GM12801 (cell line): Measurements from ENCODE around the gene WIZ.

Experiments
- TF ChIP-seq, protein P1 (sequence below): IDR thresholded peaks from one replicate; pipeline ENCODE4 v1.5.1; 2011; ENCODE audit warnings: control low read depth; ENCODE audit not compliant: insufficient read length; ENCODE audit errors: extremely low read depth

The WIZ gene

DNA sequence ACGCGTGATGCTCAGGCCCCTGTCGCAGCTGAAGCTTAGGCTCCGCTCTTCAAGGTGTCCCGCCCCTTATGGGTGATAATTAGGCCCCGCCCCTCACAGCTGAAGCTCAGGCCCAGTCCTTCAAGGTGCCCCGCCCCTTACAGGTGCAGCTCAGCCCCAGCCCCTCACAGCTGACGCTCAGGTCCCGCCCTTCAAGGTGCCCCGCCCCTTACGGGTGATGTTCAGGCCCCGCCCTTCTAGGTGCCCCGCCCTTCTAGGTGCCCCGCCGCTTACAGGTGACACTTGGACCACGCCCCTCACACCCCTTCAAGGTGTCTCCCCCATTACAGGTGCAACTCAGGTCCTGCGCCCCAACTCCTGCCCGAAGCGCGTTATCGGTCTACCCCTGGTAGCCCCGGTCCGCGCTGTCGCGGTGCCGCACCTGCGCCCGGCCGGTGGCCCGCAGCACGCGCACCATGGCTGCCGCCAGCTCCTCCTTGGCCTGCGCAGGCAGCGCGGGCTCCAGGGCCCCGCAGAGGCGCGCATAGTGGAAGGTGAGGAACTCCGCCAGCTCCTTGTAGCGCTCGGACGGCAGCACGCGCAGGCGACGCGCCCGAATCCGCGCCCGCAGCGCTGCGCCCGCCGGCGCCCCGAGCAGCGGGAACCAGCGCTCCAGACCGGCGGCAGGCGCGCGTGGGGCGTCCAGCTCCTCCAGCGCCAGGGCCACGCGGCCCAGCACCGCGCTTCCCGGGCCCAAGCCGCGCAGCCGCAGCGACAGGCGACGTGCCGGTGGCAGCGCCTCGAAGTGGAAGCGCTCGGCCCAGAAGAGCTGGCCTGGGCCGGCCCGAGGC lies 7.3 kb upstream of the WIZ start:
- TF ChIP-seq, protein P1, sequence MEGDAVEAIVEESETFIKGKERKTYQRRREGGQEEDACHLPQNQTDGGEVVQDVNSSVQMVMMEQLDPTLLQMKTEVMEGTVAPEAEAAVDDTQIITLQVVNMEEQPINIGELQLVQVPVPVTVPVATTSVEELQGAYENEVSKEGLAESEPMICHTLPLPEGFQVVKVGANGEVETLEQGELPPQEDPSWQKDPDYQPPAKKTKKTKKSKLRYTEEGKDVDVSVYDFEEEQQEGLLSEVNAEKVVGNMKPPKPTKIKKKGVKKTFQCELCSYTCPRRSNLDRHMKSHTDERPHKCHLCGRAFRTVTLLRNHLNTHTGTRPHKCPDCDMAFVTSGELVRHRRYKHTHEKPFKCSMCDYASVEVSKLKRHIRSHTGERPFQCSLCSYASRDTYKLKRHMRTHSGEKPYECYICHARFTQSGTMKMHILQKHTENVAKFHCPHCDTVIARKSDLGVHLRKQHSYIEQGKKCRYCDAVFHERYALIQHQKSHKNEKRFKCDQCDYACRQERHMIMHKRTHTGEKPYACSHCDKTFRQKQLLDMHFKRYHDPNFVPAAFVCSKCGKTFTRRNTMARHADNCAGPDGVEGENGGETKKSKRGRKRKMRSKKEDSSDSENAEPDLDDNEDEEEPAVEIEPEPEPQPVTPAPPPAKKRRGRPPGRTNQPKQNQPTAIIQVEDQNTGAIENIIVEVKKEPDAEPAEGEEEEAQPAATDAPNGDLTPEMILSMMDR = no peak

DNA sequence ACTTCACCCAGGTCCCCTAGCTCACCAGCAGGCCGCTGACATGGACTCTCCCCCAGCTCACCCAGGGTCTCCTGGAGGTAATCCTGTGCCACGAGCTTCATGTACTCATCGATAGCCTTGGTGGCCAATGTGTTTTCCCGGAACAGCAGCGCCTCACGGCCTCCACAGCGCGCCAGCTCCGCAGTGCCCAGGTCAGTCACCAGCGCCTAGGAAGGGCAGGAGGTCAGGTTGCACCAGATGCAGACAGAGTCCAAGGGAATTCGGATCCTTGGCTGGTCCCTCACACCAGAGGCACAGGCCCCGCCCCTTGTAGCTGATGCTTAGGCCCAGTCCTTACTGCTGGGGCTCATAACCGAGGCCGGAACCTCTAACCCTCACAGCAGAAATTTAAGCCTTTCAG lies 6.7 kb upstream of the WIZ start:
- TF ChIP-seq, protein P1 = no peak

DNA sequence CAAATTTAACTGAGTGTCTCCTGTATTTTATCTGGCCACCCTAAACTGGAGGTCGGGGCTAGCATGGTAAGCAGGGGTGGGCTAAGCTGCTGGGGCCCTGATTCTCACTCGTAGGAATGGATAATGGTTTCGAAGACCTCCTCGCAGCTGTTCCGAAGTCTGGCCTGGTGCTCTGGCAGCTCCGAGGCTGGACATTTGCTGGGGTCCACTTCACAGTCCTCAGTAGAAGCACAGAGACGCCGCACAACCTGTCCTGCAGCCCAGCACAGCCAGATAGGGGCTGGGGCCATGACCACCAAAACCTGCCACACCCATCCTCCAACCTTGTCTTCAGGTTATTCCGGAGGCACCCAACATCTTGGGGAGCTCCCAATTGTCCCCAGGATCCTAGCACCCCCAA lies 6.2 kb upstream of the WIZ start:
- TF ChIP-seq, protein P1 = no peak

DNA sequence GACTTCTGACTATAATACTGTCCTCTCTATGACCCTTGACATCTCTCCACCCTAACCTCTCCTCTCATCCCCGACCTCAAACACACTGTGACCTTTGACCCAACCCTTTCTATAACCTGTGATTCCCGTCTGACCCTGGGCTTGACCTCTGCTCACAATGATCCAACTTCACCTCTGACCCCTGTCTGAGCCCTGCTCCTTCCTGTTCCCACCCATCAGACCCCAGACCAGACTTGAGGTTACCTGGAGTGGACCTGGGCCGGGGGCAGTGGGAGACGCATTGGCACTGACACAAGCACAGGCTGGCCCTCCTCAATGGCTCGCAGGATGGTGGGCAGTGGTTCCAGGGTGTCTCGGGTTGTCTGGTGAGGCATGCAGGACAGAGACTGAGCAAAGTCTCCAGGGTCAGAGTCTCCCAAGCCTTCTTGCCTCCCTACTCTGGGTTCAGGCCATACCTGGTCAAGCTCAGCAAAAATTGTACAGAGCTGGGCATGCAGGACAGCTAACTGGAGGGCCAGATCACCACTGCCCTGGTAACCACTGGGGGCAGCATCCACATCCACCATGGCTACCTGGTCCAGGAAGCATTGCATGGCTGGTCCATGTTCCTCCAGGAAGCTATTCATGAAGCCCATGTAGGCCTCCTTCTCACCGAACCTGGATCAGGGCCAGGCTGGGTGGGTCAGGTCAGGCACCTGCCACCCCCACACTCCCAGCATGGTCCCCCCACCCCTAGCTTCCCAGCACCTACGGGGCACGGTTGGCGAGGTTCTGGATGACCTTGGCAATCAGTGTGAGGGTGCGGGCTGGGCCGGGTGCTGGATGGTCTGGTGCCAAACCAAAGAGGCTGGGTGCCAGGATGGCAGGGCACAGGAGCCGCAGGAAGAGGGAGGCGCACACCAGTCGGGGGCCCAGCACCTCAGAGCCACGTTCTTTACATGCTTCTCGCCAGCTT lies 4.4 kb upstream of the WIZ start:
- TF ChIP-seq, protein P1 = no peak

DNA sequence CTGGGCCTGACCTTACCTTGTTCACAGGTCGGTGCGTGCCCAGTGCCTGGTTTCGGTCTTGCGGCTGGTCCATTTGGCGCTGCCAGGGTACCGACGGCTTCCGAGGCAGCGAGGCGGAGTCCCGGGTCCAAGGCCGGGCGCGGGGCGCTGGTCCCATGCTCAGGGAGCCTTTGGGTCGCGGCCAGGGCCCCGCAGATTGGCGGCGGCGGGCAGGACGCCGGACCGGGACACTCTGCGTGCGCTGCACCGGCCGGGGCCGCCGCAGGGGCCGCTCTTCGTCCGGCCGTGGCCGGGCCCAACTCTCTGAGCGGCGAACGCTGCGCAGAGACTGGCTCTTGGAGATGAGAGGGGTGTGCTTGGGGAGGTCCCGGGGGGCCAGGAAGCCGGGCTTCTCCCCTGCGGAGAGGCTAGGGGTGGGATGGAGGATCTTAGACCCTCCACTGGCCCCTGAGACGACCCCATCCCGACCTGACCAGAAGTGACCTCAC lies 3.4 kb upstream of the WIZ start:
- TF ChIP-seq, protein P1 = no peak

DNA sequence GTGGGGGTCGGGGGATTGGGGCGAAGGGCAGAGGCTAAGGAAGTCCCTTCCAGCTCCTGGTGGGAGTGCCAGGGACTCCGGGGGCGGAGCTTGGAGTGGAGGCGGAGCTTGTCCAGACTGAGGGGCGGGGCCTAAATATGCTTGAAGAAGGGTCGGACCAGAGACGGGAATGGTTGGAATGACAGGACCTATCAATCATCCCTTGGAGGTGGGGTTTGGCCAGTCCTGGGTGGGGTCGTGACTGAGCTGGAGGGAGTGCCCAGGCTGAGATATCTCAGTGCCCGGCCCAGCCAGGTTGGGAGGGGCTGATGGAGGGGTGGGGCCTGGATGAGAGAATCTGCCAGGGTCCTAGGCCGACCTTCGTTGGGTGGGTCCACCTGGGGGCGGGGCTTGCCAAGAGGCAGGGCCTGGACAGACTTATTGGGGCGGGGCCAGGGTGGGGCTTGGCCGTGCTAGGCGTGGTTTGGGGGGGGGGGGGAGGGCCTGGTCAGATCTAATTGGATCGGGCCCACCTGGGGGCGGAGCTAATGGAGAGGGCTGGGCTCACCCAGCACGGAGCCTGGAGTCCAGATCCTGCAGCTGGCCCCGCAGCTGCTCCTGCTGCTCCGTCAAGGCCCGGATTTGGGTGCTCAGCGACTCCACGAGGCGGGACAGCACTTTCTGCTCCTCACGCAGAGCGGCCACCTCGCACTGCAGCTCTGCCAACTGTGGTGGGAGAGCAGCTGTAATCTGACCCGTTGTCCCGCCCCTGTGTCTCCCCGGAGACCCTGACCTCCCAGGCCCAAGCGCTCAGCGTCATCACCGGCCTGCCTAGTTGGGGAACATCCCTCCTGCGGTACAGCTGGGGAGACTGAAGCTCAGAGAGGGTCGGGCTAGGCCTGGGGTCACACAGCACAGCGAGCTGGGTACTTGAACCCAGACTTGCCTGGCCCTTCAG lies 2.6 kb upstream of the WIZ start:
- TF ChIP-seq, protein P1 = no peak
